GM18858 (cell line): ENCODE data around the gene CDH4.
"Not testable (repeated sequence)": the region's sequence is repeated elsewhere in the genome, so short reads cannot be mapped to it uniquely, and the experiment has no call there.

Source experiments
- ATAC-seq: cut with Tn5 transposase; IDR thresholded peaks from one replicate; pipeline ENCODE4 v1.9.1; 2021; ENCODE audit not compliant: unreplicated experiment

The CDH4 gene

DNA sequence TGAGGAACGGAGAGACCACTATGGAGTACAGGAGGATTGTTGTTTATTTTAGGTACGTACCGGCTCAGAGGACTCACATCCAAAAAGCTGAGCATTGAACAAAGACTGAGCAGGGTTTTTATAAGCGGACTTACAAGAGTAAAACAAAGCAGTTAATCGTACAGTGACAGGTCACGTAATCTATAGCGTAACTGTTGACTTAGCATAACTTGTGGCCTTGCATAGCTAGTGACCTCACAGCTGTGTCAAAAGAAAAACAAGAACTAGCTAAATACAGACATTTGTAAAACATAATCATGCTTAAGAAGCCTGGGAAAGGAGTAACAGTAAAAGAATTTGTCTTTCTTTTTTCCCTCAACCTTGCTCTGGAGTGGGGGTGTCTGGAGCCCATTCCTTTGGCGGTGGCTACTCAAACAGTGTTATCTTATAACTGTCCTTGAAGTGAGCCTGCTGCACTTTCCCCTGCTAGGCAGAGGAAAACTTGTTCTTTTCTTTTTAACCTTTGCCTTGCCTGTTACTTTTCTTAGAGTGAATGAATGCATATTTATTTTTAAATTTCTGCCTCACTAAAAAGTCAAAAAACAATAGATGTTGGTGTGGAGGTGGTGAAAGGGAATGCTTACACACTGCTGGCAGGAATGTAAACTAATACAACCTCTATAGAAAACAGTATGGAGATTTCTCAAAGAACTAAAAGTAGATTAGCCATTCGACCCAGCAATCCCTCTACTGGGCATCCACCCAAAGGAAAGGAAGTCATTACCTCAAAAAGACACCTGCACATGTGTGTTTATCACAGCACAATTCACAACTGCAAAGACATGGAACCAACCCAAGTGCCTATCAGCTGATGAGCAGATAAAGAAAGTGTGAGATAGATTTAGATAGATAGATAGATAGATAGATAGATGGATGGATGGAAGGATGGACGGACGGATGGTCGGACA, 704.6 kb downstream of the CDH4 start:
- no peak for ATAC-seq

DNA sequence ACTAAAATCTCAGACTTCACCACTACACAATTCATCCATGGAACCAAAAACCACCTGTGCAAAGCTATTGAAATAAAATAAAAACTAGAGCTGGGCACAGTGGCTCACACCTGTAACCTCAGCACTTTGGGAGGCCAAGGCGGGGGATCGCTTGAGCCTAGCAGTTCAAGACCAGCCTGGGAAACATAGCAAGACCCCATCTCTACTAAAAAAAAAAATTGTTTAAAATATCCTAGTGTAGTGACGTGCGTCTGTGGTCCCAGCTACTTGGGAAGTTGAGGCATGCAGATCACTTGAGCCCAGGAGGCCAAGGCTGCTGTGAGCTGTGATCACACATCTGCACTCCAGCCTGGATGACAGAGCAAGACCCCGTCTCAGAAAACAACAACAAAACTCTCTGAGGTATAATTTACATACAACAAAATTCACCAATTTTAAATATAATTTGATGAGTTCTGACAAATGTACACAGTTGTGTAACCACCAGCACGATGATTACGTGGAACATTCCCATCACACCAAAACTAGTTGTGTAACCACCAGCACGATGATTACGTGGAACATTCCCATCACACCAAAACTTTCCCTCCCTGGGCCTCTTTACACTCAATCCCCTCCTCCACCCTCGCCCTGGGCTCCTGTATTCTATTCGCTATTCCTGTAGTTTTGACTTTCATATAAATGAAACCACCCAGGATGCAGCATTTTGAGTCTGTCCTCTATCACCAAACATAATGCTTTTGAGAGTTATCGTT, 706.1 kb downstream of the CDH4 start:
- no peak for ATAC-seq

DNA sequence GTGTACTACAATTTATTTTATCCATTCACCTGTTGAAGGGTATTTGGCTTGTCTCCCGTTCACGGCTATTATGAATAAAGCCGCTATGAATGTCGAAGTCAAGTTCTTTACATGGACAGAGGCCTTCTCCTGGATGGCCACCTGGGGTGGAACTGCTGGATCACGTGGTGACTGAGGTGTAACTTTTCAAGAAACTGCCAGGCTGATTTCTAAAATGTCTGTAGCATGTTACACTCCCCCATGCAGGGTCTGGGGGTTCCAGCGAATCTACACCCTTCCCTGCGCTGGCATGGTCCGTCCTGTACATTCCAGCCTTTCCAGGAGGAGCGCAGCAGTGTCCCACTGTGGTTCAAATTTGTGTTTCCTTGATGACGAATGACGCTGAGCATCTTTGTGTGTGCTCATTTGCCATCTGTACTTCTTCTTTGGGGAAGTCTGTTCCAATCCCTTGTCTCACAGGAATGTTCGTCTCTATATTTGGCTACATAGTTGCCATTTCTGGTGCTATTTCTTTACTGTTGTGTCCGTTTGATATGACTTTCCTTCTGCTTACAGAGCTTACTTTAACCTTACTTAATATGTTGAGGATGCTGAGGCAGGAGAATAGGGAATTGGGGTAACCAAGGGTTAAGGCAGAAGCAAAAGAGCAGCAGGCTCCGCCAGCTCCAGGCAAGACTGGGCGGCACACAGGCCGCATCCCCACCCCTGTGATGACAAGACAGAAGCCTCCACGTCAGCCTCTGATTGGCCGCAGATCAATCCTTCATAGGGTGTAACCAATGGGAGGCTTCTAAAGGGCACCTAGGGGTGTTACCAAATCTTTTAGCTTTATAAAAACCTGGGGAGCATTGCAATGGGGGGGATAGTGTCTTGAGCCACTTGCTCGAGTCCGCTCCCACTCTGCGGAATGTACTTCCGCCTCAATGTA, 707.0 kb downstream of the CDH4 start:
- no peak for ATAC-seq

DNA sequence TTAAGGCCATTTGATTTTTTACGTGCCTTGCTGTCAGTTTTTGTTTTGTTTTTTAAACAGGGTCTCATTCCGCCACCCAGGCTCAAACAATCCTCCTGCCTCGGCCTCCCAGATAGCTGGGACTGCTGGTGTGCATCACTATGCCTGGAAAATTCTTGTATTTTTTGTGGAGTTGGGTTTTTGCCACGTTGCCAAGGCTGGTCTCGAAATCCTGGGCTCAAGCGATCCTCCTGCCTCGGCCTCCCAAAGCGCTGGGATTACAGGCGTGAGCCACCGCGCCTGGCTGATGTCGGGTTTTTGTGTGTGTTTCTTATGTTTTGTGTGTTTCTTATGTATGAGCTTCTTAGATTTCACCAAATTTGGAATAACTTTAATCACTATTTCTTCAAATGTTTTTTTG, 708.8 kb downstream of the CDH4 start:
- ATAC-seq: no peak

DNA sequence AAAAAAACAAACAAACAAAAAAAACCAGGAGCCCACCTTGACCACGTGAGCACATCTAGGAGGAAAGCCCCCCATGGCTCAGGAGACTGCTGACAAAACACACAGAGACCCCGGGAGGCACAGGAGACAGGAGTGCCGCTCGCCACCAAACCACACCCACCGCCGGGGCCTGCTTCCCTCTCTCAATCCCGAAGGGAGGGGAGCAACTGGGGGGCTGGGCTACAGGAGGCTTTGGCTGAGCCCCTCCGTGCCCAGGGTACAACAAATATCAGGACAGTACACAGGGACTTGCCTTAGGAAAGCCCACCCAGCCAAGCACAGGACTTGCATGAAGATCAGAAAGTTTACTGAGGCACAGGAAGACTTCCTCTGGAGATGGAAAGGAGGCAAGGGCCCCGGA, 711.1 kb downstream of the CDH4 start:
- no peak for ATAC-seq

DNA sequence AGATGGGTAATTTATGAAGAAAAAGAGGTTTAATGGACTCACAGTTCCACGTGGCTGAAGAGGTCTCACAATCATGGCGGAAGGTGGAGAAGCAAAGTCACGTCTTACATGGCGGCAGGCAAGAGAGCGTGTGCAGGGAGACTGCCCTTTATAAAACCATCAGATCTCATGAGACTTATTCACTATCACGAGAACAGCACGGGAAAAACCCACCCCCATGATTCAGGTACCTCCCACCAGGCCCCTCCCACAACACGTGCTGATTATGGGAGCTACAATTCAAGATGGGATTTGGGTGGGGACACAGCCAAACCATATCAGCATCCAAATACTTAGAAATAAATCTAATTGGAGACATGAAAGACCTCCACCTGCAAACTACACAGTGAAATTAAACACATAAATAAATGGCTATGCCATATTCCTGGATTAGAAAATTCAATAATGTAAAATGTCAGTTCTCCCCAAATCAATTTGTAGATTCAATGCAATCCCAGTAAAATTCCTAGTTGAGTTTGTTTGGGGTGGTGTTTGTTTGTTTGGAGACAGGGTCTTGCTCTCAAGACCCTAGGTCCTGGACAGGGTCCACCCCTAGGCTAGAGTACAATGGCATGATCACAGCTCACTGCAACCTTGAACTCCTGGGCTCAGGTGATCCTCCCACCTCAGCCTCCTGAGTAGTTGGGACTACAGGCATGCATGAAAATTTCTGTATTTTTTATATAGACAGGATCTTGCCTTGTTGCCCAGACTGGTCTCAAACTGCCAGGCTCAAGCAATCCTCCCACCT, 712.0 kb downstream of the CDH4 start:
- ATAC-seq: no peak

- ATAC-seq: no peak
Observed at GRCh38 chr20:61964675-61965605, 712.9 kb downstream of the CDH4 start.

GRCh38 chr20:61965606-61966491, 713.8 kb downstream of the CDH4 start:
- ATAC-seq: no peak

- ATAC-seq: no peak
Observed at GRCh38 chr20:61966492-61967244, 714.6 kb downstream of the CDH4 start.

- no peak for ATAC-seq
Observed at GRCh38 chr20:61967300-61967699, 715.2 kb downstream of the CDH4 start.

DNA sequence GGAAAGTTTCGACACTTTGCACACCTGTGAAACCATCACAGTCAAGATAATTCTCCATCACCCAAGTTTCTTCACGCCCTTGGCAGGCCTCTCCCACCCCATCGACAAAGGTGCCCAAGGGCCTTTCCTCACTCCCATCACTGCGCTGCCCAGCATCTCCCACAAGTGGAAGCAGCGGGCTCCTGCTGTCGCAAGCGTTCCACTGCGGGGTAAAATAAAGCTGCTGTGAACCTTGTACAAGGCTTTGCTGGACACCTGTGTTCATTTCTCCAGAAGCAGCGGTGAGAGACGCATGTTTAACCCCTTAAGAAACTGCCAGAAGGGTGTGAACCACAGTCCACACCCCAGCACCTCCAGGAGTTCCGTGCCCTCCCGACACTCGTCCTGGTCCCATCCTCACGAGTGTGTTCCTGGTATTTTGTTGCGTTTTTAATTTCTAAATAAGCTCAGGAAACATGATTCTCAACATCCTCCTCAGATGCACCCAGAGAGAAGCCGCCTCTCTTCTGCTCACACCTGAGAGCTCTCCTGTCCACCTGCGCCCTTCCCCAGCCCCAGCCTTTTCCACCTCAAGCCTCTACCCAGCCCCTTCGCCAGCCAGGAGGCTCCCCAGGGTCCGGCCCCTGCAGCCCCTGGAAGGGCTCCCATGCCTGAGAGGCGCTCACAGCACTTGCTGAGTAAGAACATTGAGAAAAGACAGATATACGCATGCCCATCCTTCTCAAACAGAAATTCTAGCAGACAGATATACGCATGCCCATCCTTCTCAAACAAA, 716.2 kb downstream of the CDH4 start:
- ATAC-seq: no peak

DNA sequence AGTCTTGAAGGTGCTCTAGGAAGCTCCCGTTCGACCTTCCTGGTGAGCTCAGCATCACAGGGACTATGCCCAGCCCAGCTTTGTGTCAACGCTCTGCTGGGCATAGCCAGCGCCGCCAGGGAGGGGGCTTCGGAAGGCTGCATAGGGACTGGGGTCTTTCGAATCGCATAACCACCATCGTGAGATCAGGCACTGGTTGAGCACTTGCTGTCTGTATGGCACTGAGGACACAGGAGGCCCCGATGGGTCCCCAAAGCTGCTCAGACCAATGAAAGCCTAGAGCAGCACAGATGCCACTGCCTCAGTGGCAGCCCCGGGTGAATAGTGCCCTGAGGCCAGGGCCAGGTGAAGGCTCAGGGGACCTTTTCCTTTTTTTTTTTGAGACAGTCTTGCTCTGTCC, 716.9 kb downstream of the CDH4 start:
- ATAC-seq: no peak

GRCh38 chr20:61969806-61970205, 717.7 kb downstream of the CDH4 start:
- ATAC-seq: no peak

DNA sequence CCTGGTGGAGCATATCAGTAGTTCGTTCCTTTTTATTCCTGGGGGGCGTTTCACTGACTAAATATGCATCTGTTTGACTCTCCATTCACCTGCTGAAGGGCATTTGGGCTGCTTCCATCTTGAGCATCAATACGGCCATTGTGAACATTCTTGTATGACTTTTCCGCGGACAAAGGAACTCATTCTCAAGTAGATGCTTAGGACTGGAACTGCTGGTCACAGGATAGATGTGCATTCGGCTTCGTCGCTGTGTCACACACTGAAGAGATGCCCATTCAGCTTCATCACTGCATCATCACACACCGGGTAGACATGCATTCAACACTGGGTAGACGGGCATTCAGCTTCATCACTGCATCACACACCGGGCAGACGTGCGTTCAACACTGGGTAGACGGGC, 718.3 kb downstream of the CDH4 start:
- ATAC-seq: no peak

DNA sequence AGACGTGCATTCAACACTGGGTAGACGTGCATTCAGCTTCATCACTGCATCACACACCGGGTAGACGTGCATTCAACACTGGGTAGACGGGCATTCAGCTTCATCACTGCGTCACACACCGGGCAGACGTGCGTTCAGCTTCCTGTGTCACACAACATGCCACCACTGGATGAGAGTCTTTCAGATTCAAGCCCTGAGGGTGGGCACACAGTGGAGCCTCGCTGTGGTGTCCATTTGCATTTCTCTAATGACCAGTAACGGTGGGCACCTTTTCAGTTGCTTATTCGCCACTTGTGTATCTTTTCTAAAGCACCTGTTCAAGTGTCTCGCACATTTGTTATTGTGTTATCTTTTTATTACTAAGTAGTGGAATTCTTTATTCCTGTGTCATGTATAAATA, 719.5 kb downstream of the CDH4 start:
- ATAC-seq: not testable (repeated sequence)

- ATAC-seq: no peak
Observed at GRCh38 chr20:61972636-61973508, 720.8 kb downstream of the CDH4 start.
